Stimulated activated CD8-positive, alpha-beta memory T cell treated with anti-CD3 and anti-CD28 coated beads, Interleukin-4, amount 100 ng/mL, for 1 hour (primary cell): Measurements from ENCODE around the gene IPP.
A peak's percentile ranks its signal among the peaks of the same experiment; 100 is the strongest.
"Not testable (repeated sequence)": the region's sequence is repeated elsewhere in the genome, so short reads cannot be mapped to it uniquely, and the experiment has no call there.

Experiments
- DNase-seq, 2 donors: peaks; one replicate each; pipeline ENCODE4 v3.0.0-alpha.2; 2020; ENCODE audit warnings: low read depth in 2 of 2, low spot score in 1 of 2

The IPP gene

DNA sequence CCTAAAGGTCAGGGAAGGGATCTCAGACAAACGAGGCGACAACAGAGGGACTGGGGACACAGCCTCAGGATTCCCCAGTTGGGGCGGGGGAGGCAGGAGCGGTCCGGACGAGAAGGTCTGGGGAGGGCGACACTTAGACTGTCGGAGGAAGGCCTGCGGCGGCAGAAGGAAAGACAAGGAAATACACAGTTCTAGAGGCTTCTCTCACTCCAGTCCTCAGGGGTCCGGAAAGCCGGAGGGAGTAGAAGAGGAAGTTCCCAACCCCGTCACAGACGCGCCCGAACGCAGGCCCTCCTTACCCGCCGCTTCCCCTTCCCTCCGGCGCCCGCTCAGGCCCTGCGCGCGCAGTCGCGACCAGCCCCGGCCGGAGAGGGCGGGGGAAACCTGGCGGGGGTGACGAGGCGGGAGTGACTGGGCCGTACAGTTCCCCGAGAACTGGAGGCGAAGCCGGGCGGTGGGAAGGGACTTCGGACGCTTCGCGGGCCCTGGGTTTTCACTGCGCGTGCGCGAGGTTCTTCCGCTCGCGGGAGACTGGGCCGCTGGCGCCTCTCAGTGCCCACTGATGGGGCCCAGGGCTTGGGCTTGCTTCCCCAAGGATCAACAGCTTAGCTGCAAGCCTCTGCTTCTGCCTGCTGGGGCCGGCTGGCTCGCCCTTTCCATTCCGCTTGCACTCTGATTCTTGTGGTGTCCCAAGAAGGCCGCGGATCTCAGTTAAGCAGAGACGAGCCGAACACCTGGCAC lies at the start of gene IPP:
TSS of gene IPP (minus strand) at position 356 of the 741 bp plus-strand sequence. CDS start 4,242 bp downstream, outside the sequence.
- peak; percentile 84 to 85 for DNase-seq

DNA sequence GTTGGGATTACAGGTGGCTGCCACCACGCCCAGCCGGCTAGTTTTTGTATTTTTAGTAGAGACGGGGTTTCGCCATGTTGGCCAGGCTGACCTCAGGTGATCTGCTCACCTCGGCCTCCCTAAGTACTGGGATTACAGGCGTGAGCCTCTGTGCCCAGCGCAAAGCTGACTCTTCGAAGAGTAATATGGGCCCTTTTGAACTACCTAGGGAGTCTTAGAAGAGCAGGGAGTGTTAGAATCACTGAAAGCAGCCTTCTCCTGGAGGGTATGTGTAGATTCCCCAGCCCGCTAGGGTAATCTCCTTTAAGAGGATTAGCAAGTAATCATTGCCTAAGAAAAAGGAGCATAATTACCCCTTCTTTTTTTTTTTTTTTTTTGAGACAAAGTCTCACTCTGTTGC lies 46.5 kb upstream of the IPP start:
- DNase-seq, result no peak

DNA sequence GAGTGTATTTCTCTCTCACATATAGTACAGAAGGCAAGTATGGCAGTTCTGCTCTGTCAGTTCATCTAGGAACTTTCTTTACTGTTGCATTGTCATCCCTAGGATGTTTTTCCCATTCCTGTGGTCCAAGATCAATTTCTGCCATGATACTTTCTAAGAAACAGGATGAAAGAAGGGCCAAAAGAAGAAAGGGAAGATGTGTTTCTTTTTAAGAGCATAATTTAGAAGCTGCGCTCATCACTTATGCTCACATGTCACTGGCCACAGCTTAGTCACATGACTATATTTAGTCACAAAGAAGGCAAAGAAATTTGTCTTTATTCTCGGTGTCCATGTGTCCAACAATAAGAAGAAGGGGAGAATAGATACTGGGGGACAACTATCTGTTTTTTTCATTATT lies 45.9 kb upstream of the IPP start:
- no peak for DNase-seq

DNA sequence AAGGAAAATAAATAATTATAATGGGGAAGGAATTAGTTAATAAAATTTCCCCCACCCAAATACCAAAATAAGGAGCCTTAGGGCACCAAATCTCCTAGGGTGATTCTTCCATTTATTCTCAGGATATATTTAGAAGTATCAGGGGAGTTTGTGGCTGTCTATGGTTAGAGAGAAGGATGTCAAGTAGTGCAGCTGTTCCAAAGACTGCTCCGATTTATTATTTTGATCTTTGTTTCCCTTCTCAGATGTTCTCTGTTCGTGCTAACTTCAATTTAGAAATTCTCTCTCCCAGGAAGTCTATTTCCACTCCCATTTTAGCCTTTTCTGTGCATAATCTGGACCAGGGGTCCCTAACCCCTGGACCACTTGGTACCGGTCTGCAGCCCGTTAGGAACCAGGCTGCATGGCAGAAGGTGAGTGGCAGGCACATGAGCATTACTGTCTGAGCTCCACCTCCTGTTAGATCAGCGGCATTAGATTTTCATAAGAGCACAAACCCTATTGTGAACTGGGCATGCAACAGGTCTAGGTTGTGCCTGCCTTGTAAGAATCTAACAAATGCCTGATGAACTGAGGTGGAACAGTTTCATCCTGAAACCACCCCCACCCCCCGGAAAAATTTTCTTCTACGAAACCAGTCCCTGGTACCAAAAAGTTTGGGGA lies 43.6 kb upstream of the IPP start:
- DNase-seq, result no peak

DNA sequence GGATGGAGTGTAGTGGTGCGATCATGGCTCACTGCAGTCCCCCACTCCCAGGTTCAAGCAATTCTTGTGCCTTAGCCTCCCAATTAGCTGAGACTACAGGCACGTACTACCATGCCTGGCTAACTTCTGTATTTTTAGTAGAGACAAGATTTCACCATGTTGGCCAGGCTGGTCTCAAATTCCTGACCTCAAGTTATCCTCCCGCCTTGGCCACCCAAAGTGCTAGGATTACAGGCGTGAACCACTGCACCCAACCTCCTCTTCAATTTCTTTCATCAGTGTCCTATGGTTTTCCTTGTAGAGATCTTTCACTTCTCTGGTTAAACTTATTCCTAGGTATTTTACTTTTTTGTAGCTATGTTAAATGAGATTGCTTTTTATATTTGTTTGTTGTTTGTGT lies 42.3 kb upstream of the IPP start:
- no peak for DNase-seq

DNA sequence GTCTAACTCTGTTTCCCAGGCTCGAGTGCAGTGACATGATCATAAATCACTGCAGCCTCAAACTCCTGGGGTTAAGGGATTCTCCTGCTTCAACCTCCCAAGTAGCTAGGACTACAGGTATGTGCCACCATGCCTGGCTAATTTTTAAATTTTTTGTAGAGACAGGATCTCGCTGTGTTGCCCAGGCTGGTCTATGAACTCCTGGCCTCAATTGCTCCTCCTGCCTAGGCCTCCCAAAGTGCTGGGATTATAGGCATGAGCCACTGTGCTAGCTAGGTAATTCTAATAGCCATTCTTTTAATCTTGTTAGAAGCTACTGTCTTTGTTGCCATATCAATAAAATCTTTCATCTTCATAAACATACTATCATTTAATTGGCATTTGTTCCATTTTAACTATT lies 39.1 kb upstream of the IPP start:
- no peak for DNase-seq

DNA sequence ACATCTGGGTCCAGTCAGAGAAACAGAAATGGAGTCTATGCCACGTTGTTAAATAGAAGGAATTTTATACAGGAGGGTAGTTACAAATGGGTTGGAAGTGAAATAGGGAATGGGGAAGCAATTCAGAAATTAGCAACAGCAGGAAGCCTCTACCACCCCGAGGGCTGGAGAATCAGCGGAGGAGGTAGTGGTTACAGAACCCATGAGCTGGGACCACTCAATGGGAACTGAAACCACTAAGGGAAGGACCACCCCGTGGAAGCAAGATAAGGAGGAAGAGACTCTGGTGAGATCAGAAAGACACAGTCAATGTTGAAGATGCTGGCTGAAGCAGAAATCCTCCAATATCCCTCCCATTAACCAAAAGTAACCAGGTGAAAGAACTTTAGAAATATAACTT lies 37.5 kb upstream of the IPP start:
- DNase-seq, result no peak

DNA sequence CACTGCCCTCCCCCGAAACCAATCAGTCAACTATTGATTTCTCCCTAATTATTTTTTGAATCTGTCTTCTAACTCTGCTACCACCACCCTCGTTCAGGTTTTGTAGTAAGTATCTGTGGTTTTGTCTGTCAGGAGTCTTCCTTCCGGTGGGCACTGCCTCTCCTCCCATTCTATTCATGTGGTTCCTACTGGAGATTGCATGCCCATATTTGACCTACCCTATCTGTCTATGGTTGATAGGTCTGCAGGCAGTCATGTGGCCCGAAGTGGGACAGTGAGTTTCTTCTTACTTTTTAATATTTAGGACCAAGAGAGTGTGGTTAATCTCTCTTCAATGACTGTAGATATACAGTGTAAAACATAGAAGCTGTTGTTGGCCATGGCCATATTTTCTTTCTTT lies 35.1 kb upstream of the IPP start:
- DNase-seq, result no peak

DNA sequence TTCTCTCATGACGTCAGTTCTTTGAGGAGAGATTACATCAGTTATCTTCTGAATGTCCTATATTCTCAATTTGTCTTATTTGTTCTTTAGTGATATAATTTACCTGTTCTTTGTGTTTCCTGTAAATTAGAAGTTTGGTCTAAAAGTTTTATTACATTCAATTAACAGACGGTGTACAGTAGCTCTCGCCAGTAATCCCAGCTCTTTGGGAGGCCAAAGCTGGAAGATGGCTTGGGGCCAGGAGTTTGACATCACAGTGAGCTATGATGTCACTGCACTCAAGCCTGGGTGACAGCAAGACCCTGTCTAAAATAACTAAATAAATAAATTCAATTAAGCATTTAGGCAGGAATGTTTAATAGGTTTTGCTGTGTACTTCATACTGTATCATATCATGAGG lies 25.3 kb upstream of the IPP start:
- DNase-seq, result no peak

DNA sequence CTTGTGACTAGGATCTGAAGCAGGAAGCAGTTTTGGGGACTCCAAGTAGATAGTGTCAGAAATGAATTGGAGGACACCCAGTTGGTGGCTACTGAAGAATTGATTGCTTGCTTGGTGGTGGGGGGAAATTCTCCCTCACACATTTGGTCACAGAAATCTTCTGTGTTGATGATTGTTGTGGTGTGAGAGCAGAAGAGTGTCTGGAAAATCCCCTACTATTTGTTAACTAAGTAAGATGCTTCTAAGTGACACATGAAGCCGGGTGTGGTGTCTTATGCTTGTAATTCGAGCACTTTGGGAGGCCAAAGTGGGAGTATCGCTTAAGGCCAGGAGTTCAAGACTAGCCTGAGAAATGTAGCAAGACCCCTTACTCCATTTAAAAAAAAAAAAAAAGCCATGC lies 22.5 kb upstream of the IPP start:
- no peak for DNase-seq

DNA sequence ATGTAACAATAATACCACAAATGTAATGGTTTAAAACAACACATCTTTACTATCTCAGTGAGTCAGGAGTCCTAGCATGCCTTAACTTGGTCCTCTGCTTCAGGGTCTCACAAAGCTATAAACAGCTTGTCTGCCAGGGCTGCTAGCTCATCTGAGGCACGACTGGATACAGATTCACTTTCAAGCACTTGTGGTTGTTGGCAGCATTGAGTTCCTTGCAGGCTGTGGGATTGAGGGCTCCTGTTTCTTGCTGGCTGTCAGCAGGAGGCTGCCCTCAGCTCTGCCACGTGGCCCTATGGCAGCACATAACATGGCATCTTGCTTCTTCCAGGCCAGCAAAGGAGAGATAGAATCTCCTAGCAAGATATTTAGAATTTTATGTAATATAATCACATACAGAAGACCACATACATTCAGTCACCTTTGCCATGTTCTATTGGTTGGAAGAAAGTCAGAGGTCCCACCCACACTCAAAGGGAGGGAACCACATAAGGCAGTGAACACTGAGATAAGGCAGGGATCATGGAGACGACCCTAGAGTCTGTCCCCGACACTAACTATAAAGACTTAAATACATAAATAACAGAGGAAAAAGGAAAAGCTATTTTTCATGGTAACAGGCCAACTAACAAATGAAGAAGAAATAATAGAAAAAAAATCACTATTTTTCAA lies 18.9 kb upstream of the IPP start:
- no peak for DNase-seq

DNA sequence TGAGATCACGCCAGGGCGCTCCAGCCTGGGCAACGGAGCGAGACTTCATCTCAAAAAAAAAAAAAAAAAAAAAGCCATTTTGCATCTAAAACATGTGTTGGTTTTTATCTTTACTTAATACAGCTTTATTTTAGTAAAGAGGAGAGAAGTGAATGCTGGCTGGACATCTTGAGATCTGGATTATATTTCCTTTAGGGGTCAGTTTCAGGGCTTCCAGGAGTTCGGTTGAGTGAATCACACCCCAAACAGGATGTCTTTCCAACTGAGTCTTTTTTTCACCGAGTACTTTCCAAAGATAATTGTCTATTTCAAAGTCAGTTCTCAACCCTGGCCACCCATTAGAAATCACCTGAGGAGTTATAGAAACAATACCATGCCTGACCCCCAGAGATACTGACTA lies 16.6 kb upstream of the IPP start:
- DNase-seq, result no peak

DNA sequence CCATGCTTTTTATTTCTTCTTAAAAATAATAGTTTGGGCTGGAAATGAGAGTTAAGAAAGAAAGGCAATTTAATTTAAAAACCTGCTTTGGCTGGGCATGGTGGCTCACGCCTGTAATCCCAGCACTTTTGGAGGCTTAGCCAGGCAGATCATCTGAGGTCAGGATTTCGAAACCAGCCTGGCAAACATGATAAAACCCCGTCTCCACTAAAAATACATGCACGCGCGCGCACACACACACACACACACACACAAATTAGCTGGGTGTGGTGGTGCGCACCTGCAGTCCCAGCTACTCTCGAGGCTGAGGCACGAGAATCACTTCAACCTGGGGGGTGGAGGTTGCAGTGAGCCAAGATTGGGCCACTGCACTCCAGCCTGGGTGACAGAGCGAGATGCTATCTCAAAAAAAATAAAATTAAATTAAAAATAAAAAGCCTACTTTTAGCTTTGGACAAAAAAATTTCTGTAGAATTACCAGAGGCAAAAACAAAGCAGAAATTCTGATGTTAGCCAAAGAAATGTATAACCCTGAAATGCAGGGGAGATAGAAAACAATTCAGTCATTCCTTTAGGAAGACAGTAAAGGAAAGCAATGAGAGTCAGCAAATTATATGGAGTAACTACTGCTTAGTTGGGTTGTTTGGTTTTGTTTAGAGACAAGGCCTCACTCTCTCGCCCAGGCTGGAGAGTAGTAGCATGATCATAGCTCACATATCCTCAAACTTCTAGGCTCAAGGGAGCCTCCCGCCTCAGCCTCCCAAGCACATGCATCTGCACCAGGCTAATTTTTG lies 15.7 kb upstream of the IPP start:
- no peak for DNase-seq

DNA sequence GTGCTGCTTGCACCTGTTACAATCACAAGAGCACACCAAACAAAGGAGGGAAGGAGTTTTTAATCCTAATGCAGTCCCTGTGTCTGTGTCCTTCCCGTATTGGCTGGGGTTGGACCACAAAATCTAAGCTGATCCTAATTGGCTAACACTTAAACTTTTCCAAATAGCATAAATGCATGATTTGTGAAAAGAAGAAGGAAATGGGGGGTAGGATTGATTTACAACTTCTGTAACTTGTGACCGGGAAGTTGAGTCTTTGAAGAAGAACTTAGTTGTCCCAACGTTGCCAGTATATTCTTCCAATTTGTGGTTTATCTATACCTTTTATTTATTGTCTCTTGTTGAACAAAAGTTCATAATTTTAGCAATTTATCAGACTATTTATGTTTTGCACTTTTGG lies 11.8 kb upstream of the IPP start:
- no peak for DNase-seq

DNA sequence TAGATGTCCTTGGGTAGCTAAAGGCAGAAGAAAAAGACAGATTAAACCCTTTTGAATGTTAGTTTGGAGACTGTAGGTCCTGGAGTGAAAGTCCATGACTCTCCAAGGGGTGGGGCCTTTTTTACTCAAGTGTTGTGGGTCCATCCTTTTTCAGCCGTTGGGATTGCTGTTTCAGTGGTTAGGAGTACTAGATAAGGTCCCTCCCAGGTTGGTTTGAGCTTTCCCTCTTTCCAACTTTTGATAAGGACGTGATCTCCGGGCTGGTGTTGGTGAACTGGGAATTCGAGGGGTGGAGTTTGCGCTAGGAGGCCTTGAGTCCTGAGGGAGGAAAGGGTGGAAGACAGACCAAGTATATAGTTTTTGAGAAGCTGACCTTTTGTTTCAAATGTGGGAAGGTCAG lies 5.2 kb upstream of the IPP start:
- DNase-seq, result no peak

DNA sequence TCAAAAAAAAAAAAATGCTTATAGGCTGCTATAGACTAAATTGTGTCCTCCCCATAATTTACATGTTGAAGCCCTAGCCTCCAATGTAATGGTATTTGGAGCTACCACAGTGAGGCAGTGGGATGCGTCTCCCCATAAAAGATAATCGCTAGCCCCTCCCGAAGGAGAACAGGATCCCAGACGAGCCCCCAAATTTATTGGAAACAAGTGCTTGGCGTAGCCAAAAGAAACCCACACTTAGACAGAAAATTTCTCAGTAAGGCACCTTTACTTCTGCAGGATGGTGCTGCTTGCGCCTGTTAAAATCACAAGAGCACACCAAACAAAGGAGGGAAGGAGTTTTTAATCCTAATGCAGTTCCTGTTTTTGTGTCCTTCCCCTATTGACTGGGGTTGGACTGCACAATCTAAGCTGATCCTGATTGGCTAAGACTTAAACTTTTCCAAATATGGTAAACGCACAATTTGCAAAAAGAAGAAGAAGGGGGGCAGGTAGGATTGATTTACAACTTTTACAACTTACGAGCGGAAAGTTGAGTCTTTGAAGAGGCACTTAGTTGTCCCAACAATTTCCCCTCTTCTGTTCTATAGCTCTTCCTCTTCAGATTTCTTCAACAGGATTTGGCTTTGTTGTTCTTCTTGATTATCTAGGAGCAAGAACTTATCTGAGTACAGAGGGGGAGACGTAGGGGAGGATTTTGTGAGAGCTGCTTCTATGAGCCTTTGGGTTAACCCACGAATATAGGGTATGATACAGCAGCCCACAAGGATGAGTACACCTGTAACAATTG lies 3.0 kb upstream of the IPP start:
- DNase-seq, result no peak

DNA sequence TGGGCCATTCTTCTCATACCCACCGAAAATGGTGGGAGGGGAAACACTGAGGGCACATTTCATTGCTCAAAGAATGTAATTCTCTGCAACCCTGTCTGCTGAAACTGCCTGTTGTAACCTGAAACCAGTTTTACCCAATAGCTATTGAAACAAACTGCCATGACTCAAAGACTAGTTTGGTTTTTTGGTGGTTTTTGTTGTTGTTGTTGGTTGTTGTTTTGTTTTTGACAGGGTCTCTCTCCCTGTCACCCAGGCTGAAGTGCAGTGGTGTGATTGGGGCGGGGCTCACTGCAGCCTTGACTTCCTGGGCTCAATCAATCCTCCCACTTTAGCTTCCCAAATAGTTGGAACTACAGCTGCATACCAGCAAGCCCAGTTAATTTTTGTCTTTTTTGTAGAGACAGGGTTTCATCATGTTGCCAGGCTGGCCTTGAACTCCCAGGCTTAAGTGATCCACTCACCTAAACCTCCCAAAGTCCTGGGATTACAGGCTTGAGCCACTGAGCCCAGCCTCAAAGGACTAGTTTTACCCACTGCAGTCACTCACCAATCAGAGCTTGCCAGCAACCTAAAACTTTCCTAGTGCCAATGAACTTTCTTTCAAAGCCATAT lies 2.1 kb upstream of the IPP start:
- no peak for DNase-seq

DNA sequence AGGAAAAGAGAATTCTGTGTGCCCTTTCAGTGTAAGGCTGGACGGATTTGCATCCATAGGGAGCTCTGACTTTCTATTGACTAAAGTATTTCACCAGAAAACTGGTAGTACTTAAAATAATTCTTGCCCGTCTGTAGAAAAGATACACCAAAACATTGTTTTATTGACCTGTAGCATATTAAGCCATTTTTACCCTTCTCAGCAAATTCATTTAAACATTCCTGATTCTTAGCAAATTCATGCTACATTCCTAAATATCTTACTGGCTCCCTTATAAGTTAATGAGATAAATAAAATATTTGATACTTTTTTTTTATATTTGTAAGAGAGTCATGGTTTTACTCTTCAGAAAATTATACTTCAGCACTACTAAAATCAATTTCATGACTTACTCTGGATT lies 1.6 kb upstream of the IPP start:
- DNase-seq, result no peak

DNA sequence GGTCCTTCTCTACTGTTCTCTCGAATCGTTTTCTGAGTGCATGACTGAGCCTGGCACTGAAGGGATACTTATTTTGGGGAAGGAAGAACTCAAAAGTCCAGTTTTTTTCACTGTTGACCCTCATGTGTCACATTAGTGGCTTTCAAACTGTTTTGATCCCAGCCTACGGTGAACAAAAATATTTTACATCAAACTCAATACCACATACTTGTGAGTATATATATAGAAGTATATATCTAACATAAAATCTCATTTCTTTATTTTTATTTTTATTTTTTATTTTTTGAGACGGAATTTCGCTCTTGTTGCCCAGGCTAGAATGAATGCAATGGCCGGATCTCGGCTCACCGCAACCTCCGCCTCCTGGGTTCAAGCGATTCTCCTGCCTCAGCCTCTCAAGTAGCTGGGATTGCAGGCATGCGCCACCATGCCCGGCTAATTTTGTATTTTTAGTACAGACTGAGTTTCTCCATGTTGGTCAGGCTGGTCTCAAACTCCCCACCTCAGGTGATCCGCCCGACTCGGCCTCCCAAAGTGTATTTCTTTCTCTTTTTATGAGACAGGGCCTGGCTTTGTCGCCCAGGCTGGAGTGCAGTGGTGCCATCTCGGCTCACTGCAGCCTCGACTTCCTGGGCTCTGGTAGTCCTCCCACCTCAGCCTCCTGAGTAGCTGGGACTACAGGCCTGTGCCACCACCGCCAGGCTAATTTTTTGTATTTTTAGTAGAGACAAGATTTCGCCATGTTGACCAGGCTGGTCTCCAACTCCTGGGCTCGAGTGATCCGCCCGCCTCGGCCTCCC lies 786 bp upstream of the IPP start:
- DNase-seq, result not testable (repeated sequence)

DNA sequence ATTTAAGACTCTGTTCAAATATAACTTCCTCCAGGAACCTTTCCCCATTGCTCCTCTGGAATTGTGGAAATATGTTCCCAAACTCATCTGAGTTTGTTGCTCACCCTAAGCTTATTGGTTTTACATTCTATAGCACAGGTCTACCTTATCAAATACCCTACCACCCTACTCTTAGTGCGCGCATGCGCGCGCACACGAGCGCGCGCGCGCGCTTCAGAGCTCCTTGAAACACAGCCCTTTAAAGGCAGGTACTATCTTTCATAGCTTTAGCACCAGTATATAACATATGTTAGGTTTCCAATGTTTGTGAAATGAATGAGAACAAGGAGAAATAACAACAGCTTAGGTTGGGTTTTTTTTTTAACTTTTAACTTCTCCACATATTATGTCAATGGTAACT lies 3.5 kb downstream of the IPP start:
- no peak for DNase-seq
